Skeletal muscle satellite cell (primary cell): ENCODE data around the gene MRPS18B. TPM values are rescaled to one million over a fixed set of nuclear protein-coding genes. Genes with fewer than 3 reads are reported as not detected.

Experiments
- H3K27me3 ChIP-seq: 2 replicates; pipeline ENCODE4 v1.7.0; 2013; ENCODE audit warnings: low read length; ENCODE audit not compliant: control insufficient read depth, insufficient read depth
- H3K36me3 ChIP-seq: 2 replicates; pipeline ENCODE4 v1.7.0; 2013; ENCODE audit warnings: mild to moderate bottlenecking, control low read depth, low read length; ENCODE audit not compliant: insufficient read depth
- H3K4me1 ChIP-seq: 2 replicates; pipeline ENCODE4 v1.7.0; 2013; ENCODE audit warnings: low read length; ENCODE audit not compliant: control insufficient read depth, insufficient read depth
- H3K4me2 ChIP-seq: 2 replicates; pipeline ENCODE4 v1.7.0; 2013; ENCODE audit warnings: mild to moderate bottlenecking, low read length
- H3K4me3 ChIP-seq: 2 replicates; pipeline ENCODE4 v1.7.0; 2013; ENCODE audit warnings: low read length
- H3K9ac ChIP-seq: 2 replicates; pipeline ENCODE4 v1.7.0; 2013; ENCODE audit warnings: mild to moderate bottlenecking, low read depth, low read length, moderate library complexity
- H3K9me3 ChIP-seq: replicated peaks from 2 replicates; pipeline ENCODE4 v1.7.0; 2013; ENCODE audit warnings: mild to moderate bottlenecking, control low read depth, low read length
- total RNA-seq: library from RNA; depleted of rRNA; stranded (reverse); fragments of >200 nt; gene quantifications from 2 replicates; pipeline ENCODE4 v1.2.3, GENCODE V29; 2012; rRNA removed

Gene MRPS18B
- 83.7 and 109 TPM in 2 replicates for total RNA-seq

GRCh38 chr6:30617565-30618269 lies at the start of gene MRPS18B:
Gene MRPS18B (plus strand): TSS chr6:30617840. CDS start chr6:30617866, 26 bp downstream.
- Histone ChIP-seq H3K27me3 (no peaks in the 10 kb centered on the region), H3K36me3 (peaks cover 32% of the 10 kb centered on the region), H3K4me3 (peak within 1 kb of the TSS; percentile 89), H3K9ac (peak within 1 kb of the TSS; percentile 99), H3K9me3 (no peaks in the 10 kb centered on the region), H3K4me1 (peaks cover 31% of the 10 kb centered on the region), H3K4me2 (peak within 1 kb of the TSS; percentile 95)

GRCh38 chr6:30568245-30568644 lies 49.4 kb upstream of the MRPS18B start:
- H3K4me3 ChIP-seq, result no peak overlapping the region
- no peaks in the 10 kb centered on the region for H3K27me3 ChIP-seq
- no peaks in the 10 kb centered on the region for H3K9me3 ChIP-seq
- H3K4me1 ChIP-seq, result peaks cover 12% of the 10 kb centered on the region
- H3K36me3 ChIP-seq, result peaks cover 2% of the 10 kb centered on the region
- no peak overlapping the region for H3K9ac ChIP-seq
- no peak overlapping the region for H3K4me2 ChIP-seq

DNA sequence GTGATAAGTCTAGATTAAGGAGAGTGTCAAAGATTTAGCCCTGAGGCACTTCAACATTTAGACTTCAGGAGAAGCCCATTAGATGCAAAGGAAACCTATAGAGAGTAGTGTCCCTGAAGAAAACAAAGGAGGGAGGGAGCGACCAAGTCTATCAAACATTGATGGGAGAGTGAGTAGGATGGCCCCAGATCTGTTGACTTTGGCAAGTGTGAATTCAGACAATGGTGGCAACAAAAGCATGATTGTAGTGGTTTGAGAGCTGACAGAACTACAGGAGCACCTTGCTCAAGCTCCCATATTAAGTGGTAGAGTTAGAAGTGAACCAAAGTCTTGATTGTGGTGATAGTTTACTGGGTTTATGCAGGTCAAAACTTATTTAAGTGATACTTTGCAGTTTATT lies 47.4 kb upstream of the MRPS18B start:
- Histone ChIP-seq H3K4me3 (peak overlapping the region; percentile 88), H3K36me3 (no peaks in the 10 kb centered on the region), H3K9ac (peak overlapping the region; percentile 92)

DNA sequence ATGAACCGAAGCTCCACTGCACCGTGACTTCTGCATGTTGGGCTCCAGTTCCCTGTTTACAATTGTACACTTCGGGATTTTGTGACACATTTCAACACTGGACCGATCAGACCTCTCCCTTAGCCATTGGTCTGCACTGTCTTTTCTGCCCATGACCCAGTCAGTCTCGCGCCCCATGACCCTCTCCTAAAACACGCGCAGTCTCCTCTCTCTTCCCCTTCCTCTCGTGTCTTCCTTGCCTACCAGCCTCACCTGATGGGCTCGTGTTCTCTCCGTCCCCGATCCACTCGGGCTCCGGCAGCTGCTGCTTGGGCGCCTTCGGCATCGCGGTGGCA lies 46.9 kb upstream of the MRPS18B start:
- Histone ChIP-seq H3K27me3 (no peaks in the 10 kb centered on the region), H3K4me2 (peak overlapping the region; percentile 97), H3K9ac (peak overlapping the region; percentile 92), H3K4me3 (peak overlapping the region; percentile 88), H3K4me1 (peaks cover 12% of the 10 kb centered on the region), H3K9me3 (no peaks in the 10 kb centered on the region), H3K36me3 (no peaks in the 10 kb centered on the region)

More for the DNA sequence above, 47.4 kb upstream of the MRPS18B start:
- no peaks in the 10 kb centered on the region for H3K27me3 ChIP-seq
- no peaks in the 10 kb centered on the region for H3K9me3 ChIP-seq
- H3K4me1 ChIP-seq, result peaks cover 12% of the 10 kb centered on the region
- H3K4me2 ChIP-seq, result peak overlapping the region; percentile 97

DNA sequence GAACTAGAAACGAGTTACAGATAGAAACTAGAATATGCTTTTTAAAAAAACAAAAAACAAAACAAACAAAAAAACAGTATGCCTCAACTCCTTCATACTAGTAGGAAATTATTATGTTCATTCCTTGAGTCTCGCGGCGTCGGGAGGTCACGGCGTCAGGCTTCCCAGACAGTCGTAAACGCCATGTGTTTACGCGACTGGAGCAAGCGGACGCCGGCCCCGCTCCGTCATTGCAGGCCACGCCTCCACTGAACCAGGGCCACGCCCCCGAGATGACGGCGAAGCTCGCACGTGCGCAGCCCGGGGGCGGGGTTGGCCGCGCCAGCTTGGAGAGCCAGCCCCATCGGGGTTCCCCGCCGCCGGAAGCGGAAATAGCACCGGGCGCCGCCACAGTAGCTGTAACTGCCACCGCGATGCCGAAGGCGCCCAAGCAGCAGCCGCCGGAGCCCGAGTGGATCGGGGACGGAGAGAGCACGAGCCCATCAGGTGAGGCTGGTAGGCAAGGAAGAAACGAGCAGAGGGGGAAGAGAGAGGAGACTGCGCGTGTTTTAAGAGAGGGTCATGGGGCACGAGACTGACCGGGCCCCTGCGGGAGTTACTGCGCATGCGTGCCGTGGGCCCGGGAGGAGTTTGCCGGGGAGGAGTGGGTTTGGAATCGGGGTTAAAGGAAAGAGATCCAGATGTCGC lies 46.4 kb upstream of the MRPS18B start, which contains the start of gene ABCF1:
TSS of gene ABCF1 (plus strand) at position 368 of the 687 bp plus-strand sequence. CDS start at position 414, 46 bp downstream.
- H3K27me3 ChIP-seq, result no peaks in the 10 kb centered on the region
- H3K9ac ChIP-seq, result peak within 1 kb of the TSS; percentile 92
- no peaks in the 10 kb centered on the region for H3K36me3 ChIP-seq
- H3K4me1 ChIP-seq, result peaks cover 12% of the 10 kb centered on the region
- no peaks in the 10 kb centered on the region for H3K9me3 ChIP-seq
- H3K4me2 ChIP-seq, result peak within 1 kb of the TSS; percentile 97
- H3K4me3 ChIP-seq, result peak within 1 kb of the TSS; percentile 88

DNA sequence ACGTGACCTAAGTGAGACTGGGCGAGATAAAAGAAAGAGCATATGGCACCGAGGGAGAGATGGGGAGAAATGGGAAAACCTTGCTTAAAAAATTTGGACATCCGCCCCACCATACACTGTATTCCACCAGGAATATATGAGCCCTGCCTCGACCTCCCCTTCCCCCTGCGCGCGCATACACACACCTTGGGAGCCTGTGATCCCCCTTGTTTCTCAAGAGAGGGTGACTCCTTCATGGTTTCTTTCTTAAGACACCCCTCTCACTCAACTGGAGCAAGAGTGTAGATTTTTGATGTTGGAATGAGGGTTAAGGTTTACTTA lies 45.9 kb upstream of the MRPS18B start:
- peak overlapping the region; percentile 95 for H3K4me2 ChIP-seq
- H3K9ac ChIP-seq, result peak overlapping the region; percentile 92
- H3K4me1 ChIP-seq, result peaks cover 12% of the 10 kb centered on the region
- H3K36me3 ChIP-seq, result peaks cover 4% of the 10 kb centered on the region
- no peaks in the 10 kb centered on the region for H3K27me3 ChIP-seq
- H3K9me3 ChIP-seq, result no peaks in the 10 kb centered on the region
- H3K4me3 ChIP-seq, result peak overlapping the region; percentile 88

DNA sequence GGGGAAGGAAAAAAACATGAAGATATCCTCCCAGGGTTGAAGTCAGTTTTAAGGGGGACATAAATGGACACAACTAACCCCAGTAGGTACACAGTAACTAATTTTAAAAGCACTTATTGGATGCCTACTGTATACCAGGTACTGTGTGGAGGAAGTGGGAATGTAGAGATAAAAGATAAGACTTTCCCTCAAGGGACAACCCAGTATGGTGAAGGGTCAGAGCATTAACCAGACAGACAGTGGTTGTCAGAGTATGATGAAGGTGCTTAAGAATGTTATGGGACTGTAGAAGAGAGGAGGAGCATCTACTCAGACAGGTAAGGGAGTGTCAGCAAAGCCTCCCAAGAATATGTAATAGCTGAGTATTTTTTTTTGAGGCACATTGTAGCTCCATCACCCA lies 45.5 kb upstream of the MRPS18B start:
- Histone ChIP-seq H3K4me3 (peak overlapping the region; percentile 88), H3K4me1 (peaks cover 12% of the 10 kb centered on the region), H3K27me3 (no peaks in the 10 kb centered on the region), H3K36me3 (peaks cover 8% of the 10 kb centered on the region), H3K4me2 (peak overlapping the region; percentile 95), H3K9ac (peak overlapping the region; percentile 92), H3K9me3 (no peaks in the 10 kb centered on the region)

DNA sequence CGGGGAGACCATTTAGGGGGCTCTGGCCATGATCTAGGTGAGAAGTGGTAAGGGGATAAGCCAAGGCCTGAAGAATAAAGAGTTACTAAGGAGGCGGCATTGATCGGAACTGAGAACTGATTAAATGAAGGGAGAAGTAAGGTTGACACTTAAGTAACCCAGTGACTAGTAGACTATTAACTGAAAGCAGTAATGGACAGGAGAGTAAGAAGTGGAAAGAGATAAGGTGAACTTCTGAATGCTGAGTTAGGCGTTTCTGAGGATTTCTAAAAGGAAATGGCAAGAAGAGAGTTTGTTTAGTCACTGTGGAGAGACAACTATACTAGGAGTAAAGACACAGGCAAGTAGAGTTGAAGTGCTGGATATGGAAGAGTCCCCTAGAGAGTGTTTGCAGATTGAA lies 44.5 kb upstream of the MRPS18B start:
- H3K36me3 ChIP-seq, result peaks cover 18% of the 10 kb centered on the region
- no peak overlapping the region for H3K4me3 ChIP-seq
- H3K9me3 ChIP-seq, result no peaks in the 10 kb centered on the region
- peak overlapping the region; percentile 95 for H3K4me2 ChIP-seq
- no peaks in the 10 kb centered on the region for H3K27me3 ChIP-seq
- no peak overlapping the region for H3K9ac ChIP-seq
- peaks cover 12% of the 10 kb centered on the region for H3K4me1 ChIP-seq

DNA sequence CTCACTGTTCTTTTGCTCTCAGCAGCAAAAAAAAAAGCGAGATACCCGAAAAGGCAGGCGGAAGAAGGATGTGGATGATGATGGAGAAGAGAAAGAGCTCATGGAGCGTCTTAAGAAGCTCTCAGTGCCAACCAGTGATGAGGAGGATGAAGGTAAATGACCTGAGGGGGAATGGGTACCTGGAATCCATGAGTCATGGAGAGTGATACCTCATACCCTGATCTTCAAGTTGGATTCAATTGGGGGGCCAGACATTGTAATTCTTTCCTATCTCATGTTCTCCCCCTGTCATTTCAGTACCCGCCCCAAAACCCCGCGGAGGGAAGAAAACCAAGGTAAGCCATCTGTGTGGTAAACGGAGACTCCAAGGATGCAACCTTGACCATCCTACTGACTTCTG lies 39.6 kb upstream of the MRPS18B start:
- H3K4me3 ChIP-seq, result no peak overlapping the region
- H3K4me2 ChIP-seq, result no peak overlapping the region
- H3K9ac ChIP-seq, result no peak overlapping the region
- peaks cover 57% of the 10 kb centered on the region for H3K36me3 ChIP-seq
- H3K27me3 ChIP-seq, result no peaks in the 10 kb centered on the region
- H3K9me3 ChIP-seq, result no peaks in the 10 kb centered on the region
- no peaks in the 10 kb centered on the region for H3K4me1 ChIP-seq

DNA sequence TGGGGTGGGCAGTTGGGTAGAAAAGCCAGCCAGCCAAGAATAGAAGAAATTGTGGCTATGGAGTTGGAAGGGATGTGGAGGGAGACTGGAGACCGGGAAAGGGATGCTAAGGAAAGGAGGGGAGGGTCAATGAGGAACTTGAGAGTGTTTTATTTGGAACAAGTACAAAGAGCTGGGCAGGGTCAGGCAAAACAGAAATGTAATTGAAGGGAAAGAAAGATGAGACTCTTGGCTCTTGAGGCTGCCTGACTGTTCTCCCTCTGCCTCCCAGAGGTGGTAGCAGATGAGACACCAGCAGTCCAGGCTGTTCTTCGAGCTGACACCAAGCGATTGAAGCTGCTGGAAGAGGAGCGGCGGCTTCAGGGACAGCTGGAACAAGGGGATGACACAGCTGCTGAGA lies 33.7 kb upstream of the MRPS18B start:
- no peak overlapping the region for H3K4me3 ChIP-seq
- H3K27me3 ChIP-seq, result no peaks in the 10 kb centered on the region
- no peaks in the 10 kb centered on the region for H3K4me1 ChIP-seq
- no peaks in the 10 kb centered on the region for H3K9me3 ChIP-seq
- H3K4me2 ChIP-seq, result no peak overlapping the region
- peaks cover 78% of the 10 kb centered on the region for H3K36me3 ChIP-seq
- no peak overlapping the region for H3K9ac ChIP-seq

DNA sequence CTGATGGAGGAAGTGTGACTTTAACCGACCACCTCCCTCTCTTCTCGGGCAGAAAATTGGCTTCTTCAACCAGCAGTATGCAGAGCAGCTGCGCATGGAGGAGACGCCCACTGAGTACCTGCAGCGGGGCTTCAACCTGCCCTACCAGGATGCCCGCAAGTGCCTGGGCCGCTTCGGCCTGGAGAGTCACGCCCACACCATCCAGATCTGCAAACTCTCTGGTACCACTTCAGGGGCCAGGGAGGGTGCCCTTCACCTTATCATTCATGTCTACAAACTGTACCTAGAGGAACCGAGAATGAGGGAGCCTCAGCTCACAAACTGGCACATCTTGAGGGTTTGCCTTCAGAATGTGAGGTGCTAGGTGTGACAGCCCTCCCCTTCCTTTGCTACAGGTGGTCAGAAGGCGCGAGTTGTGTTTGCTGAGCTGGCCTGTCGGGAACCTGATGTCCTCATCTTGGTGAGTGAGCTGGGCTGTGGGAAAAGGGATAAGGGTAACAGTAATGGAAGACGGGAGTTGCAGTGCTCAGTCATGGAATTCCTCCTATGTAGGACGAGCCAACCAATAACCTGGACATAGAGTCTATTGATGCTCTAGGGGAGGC lies 27.8 kb upstream of the MRPS18B start:
- Histone ChIP-seq H3K9ac (no peak overlapping the region), H3K27me3 (no peaks in the 10 kb centered on the region), H3K36me3 (peaks cover 62% of the 10 kb centered on the region), H3K4me2 (no peak overlapping the region), H3K9me3 (no peaks in the 10 kb centered on the region), H3K4me3 (no peak overlapping the region), H3K4me1 (peaks cover 19% of the 10 kb centered on the region)
